Measurements from ENCODE around the gene TRIM63.

TRIM63 gene

DNA sequence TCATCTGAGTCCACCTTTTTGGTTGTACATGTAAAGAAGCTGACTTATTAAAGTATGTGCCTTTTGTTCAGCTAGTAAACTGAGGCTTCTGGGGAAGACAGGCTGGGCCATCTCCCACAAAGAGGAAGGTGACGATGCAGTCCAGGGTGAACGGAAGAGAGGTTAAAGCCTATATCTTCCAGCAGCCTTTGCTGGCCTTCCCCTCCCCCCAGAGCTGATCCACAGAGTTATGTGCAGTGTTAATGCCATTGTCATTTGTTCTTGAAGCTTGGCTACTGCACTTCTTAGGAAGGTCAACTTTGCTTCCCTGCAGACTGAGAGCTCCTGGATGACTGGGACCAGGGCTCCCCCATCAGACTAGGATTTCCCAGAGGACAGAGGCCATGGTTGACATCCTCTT, 23.7 kb downstream of the TRIM63 start:
- TF ChIP-seq, protein P1, sequence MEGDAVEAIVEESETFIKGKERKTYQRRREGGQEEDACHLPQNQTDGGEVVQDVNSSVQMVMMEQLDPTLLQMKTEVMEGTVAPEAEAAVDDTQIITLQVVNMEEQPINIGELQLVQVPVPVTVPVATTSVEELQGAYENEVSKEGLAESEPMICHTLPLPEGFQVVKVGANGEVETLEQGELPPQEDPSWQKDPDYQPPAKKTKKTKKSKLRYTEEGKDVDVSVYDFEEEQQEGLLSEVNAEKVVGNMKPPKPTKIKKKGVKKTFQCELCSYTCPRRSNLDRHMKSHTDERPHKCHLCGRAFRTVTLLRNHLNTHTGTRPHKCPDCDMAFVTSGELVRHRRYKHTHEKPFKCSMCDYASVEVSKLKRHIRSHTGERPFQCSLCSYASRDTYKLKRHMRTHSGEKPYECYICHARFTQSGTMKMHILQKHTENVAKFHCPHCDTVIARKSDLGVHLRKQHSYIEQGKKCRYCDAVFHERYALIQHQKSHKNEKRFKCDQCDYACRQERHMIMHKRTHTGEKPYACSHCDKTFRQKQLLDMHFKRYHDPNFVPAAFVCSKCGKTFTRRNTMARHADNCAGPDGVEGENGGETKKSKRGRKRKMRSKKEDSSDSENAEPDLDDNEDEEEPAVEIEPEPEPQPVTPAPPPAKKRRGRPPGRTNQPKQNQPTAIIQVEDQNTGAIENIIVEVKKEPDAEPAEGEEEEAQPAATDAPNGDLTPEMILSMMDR (IDR thresholded peaks at IDR 0.05; ENCODE audit: insufficient read depth, low read depth, low read length, missing control alignments): no peak

DNA sequence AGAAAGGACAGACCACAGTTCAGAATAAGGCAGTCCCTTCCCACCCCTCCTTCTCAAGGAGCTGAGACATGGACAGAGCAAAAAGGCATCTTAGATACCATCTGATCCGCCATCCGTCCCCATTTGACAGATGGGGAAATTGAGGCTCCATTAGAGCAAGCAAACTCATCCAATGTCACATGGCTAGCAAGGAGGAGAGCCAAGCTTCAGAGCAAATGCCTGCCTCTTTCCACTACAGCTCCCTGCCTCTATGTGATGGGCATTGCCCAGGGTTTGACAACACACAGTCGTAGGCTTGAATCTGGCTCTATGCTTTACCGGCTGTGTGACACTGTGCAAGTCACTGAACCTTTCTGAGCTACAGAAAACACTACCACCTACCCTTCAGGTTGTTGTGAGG, 25.5 kb downstream of the TRIM63 start:
- no peak for DNase-seq (ENCODE audit: low read depth)
- no peak overlapping the region for H3K4me3 ChIP-seq (ENCODE audit: low read depth, low read length)
- TF ChIP-seq, protein P1 (IDR thresholded peaks at IDR 0.05; ENCODE audit: insufficient read depth, low read depth, low read length, missing control alignments): no peak

More for the DNA sequence above, 23.7 kb downstream of the TRIM63 start:
- no peak overlapping the region for H3K4me3 ChIP-seq (ENCODE audit: low read depth, low read length)
- no peak for DNase-seq (ENCODE audit: low read depth)

DNA sequence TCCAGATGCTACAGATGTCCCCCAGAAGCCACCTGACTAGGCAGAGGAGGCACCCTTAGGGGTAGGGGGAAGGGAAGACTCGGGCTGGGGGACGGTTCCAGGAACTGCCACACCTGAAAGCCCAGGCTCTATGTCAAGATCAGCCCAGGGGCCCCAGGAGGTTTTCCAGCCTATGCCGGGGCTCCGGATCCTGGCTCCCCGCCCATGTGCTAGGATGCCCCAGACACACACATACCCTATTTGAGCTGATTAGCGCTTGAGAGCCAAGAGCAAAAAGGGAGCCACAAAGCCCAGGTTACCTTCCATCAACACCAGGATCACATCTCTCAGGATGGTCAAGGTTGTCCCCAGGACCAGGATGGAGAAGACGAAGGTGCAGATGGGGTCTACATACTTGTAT, 26.0 kb downstream of the TRIM63 start:
- TF ChIP-seq, protein P1 (IDR thresholded peaks at IDR 0.05; ENCODE audit: insufficient read depth, low read depth, low read length, missing control alignments): no peak
- no peak overlapping the region for H3K4me3 ChIP-seq (ENCODE audit: low read depth, low read length)
- no peak for DNase-seq (ENCODE audit: low read depth)

DNA sequence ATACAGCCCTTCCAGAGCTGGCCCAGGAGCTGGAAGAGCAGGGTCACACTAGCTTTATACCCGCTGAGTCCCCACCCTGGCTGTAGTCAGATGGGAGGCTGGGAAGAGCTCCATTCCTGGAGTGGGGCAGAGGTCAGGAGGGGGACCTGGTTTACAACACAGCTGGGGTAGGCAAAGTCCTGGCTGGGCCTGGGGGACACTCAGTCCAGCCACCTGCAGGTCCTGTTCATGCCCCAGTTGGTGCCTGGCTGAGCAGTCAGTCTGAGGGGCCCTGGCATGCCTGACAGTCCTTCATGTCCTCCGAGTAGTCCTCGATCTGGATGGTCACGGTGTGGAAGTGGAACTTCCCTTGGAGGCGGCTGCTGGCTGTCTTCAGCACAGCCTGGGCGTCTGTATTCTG, 28.5 kb downstream of the TRIM63 start:
- TF ChIP-seq, protein P1 (IDR thresholded peaks at IDR 0.05; ENCODE audit: insufficient read depth, low read depth, low read length, missing control alignments): no peak
- no peak overlapping the region for H3K4me3 ChIP-seq (ENCODE audit: low read depth, low read length)

DNA sequence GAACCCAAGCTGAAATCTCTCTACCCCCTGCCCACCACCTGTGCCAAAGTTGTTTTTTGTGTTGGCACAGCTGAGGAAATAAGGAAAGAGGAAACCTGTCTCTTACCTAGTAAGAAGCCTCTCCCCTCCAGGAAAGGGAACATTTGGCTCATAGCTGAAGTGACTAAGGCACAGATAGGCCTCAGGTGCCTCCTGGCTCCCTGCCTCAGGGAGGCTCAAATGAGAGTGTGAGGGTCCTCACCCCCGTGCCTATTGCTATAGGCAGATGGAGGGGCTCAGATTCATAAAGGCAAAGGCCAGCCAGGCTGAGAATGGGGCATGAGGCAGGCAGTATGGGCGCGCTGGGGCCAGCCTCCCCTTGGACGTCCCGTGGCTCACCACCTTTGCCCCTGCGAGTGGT, 29.0 kb downstream of the TRIM63 start:
- TF ChIP-seq, protein P1 (IDR thresholded peaks at IDR 0.05; ENCODE audit: insufficient read depth, low read depth, low read length, missing control alignments): no peak
- DNase-seq (ENCODE audit: low read depth): no peak
- no peak overlapping the region for H3K4me3 ChIP-seq (ENCODE audit: low read depth, low read length)

More for the DNA sequence above, 28.5 kb downstream of the TRIM63 start:
- DNase-seq (ENCODE audit: low read depth): no peak

DNA sequence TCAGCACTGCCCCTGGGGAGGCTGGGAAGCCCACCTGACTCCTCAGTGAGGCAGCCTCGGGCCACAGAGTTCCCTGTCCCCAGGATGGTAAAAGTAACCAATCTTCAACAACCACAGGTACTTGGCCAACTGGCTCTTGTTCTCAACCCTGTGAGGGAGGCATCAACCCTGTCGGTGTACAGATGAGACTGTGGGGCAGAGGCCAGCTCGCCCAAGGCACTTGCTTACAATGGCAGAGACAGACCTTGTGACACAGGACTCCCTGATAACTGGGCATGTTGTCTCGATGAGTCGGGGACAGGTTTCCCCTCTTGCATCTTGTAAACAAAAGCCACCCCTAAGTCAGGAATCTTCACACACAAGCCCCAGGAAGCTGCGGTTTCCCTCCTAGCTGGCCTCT, 29.5 kb downstream of the TRIM63 start:
- TF ChIP-seq, protein P1 (IDR thresholded peaks at IDR 0.05; ENCODE audit: insufficient read depth, low read depth, low read length, missing control alignments): no peak
- DNase-seq (ENCODE audit: low read depth): no peak
- no peak overlapping the region for H3K4me3 ChIP-seq (ENCODE audit: low read depth, low read length)

DNA sequence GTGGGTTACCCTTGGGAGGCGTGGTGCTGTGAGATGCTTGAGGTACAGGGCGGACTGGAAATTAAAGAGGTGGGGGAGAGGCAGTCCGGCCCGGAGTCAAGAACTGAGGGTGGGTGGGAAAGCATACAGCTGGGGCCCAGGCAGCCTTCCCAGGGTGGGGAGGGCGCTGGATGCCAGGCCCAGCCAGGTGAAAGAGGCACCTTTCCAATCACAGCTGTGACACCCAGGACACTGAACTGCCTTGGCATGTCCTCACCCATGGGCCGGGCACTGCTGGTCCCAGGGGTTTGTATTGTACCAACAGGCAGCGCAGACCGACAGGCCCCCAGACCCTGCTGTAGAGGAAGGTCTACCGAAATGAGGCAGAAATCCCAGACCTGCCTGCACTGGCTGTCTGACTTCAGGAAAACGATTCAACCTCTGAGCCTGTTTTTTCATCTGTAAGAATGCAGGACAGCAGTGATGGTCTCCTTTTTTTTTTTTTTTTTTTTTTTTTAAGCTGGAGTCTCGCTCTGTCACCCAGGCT, 30.6 kb downstream of the TRIM63 start:
- no peak overlapping the region for H3K4me3 ChIP-seq (ENCODE audit: low read depth, low read length)
- TF ChIP-seq, protein P1 (IDR thresholded peaks at IDR 0.05; ENCODE audit: insufficient read depth, low read depth, low read length, missing control alignments): no peak

More for the DNA sequence above, 30.6 kb downstream of the TRIM63 start:
- DNase-seq (ENCODE audit: low read depth): no peak
